Liver (tissue), 9 donors: Measurements from ENCODE around the gene CNTD1. TPM values are rescaled to one million over a fixed set of nuclear protein-coding genes. Genes with fewer than 3 reads are reported as not detected.

ENCODE experiments used
- DNase-seq: peaks from one replicate; pipeline ENCODE4 v3.0.0-alpha.2; 2017; ENCODE audit warnings: low spot score
- H3K27ac ChIP-seq, 2 donors: one replicate each; pipeline ENCODE4 v1.7.0; 2013; ENCODE audit warnings: inconsistent platforms in 2 of 2, low read length in 2 of 2, control low read depth in 1 of 2, low read depth in 1 of 2, mild to moderate bottlenecking in 1 of 2
- H3K27me3 ChIP-seq, 4 donors: one replicate each; pipeline versions ENCODE4 v1.6.1 to v1.7.0; 2013; ENCODE audit warnings: low read length in 3 of 4, inconsistent platforms in 1 of 4, mild to moderate bottlenecking in 1 of 4, moderate library complexity in 1 of 4; ENCODE audit not compliant: control insufficient read depth in 4 of 4, insufficient read depth in 4 of 4
- H3K36me3 ChIP-seq, 4 donors: one replicate each; pipeline versions ENCODE4 v1.6.1 to v1.7.0; 2013; ENCODE audit warnings: low read length in 3 of 4, mild to moderate bottlenecking in 3 of 4, low read depth in 1 of 4, moderate library complexity in 1 of 4; ENCODE audit not compliant: control insufficient read depth in 4 of 4, insufficient read depth in 3 of 4
- H3K4me1 ChIP-seq, 4 donors: one replicate each; pipeline versions ENCODE4 v1.6.1 to v1.7.0; 2013; ENCODE audit warnings: low read length in 3 of 4, mild to moderate bottlenecking in 3 of 4, moderate library complexity in 1 of 4; ENCODE audit not compliant: control insufficient read depth in 4 of 4, insufficient read depth in 4 of 4
- H3K4me3 ChIP-seq, 3 donors: one replicate each; pipeline versions ENCODE4 v1.6.1 to v1.7.0; 2013; ENCODE audit warnings: low read length in 3 of 3, control low read depth in 1 of 3, low read depth in 1 of 3, mild to moderate bottlenecking in 1 of 3
- H3K9ac ChIP-seq, 2 donors: one replicate each; pipeline ENCODE4 v1.7.0; 2013; ENCODE audit warnings: low read length in 2 of 2, mild to moderate bottlenecking in 2 of 2, moderate library complexity in 2 of 2, control low read depth in 1 of 2, low read depth in 1 of 2
- H3K9me3 ChIP-seq, 4 donors: one replicate each; pipeline versions ENCODE4 v1.6.1 to v1.7.0; 2013; ENCODE audit warnings: low read length in 3 of 4; ENCODE audit not compliant: control insufficient read depth in 4 of 4
- ATF3 ChIP-seq: IDR thresholded peaks from 2 replicates; pipeline ENCODE4 v1.6.1; 2016; ENCODE audit warnings: antibody characterized with exemption
- CTCF ChIP-seq: fragments of 150-350 bp; IDR thresholded peaks from 2 replicates; pipeline ENCODE4 v1.5.1; 2017; ENCODE audit warnings: improper control_type of control experiment, low read depth, low read length; ENCODE audit not compliant: missing input control
- EGR1 ChIP-seq, 2 donors: IDR thresholded peaks; 2 replicates each; pipeline ENCODE4 v1.6.1; 2016 to 2018; ENCODE audit warnings: antibody characterized with exemption in 2 of 2, low read depth in 2 of 2
- FOXA1 ChIP-seq: IDR thresholded peaks from 2 replicates; pipeline ENCODE4 v1.6.1; 2016; ENCODE audit warnings: antibody characterized with exemption
- FOXA2 ChIP-seq: IDR thresholded peaks from 2 replicates; pipeline ENCODE4 v1.6.1; 2016; ENCODE audit warnings: antibody characterized with exemption
- GABPA ChIP-seq, 2 donors: IDR thresholded peaks in 1 of 2; conservative IDR thresholded peaks in 1 of 2; 2 replicates each; pipeline ENCODE4 v1.6.1; 2016; ENCODE audit warnings: antibody characterized with exemption in 2 of 2, mild to moderate bottlenecking in 1 of 2, moderate library complexity in 1 of 2
- HNF4A ChIP-seq, 2 donors: conservative IDR thresholded peaks; 2 replicates each; pipeline ENCODE4 v1.6.1; 2016; ENCODE audit warnings: antibody characterized with exemption in 2 of 2, mild to moderate bottlenecking in 2 of 2
- JUND ChIP-seq, 2 donors: IDR thresholded peaks; 2 replicates each; pipeline ENCODE4 v1.6.1; 2016; ENCODE audit warnings: antibody characterized with exemption in 2 of 2
- MAX ChIP-seq: IDR thresholded peaks from 2 replicates; pipeline ENCODE4 v1.6.1; 2016; ENCODE audit warnings: antibody characterized with exemption
- NR2F2 ChIP-seq: IDR thresholded peaks from 2 replicates; pipeline ENCODE4 v1.6.1; 2016; ENCODE audit warnings: antibody characterized with exemption
- RAD21 ChIP-seq, 2 donors: IDR thresholded peaks; 2 replicates each; pipeline ENCODE4 v1.6.1; 2016; ENCODE audit warnings: antibody characterized with exemption in 2 of 2, mild to moderate bottlenecking in 2 of 2
- REST ChIP-seq: IDR thresholded peaks from 2 replicates; pipeline ENCODE4 v1.6.1; 2016; ENCODE audit warnings: antibody characterized with exemption, mild to moderate bottlenecking
- RXRA ChIP-seq, 2 donors: IDR thresholded peaks; 2 replicates each; pipeline ENCODE4 v1.6.1; 2017 to 2018; ENCODE audit warnings: antibody characterized with exemption in 2 of 2, mild to moderate bottlenecking in 1 of 2
- TAF1 ChIP-seq: conservative IDR thresholded peaks from 2 replicates; pipeline ENCODE4 v1.6.1; 2016; ENCODE audit warnings: antibody characterized with exemption, mild to moderate bottlenecking
- YY1 ChIP-seq: IDR thresholded peaks from 2 replicates; pipeline ENCODE4 v1.6.1; 2016; ENCODE audit warnings: antibody characterized with exemption, mild to moderate bottlenecking
- ZBTB33 ChIP-seq: IDR thresholded peaks from 2 replicates; pipeline ENCODE4 v1.6.1; 2016; ENCODE audit warnings: antibody characterized with exemption
- WGBS: extraction: QIAGEN DNeasy Blood & Tissue Kit; methylation state at CpG from one replicate; pipeline ENCODE4 v1.1.7; 2013; 5-methylcytosine and 5-hydroxymethylcytosine counted together
- polyA plus RNA-seq, 2 donors: library from polyadenylated mRNA; stranded (reverse) in 1 of 2; unstranded in 1 of 2; fragments of 200-250 nt in 1 of 2; fragments of >200 nt in 1 of 2; fragmentation: Nextera tagmentation in 1 of 2; extraction: Ambion mirVana in 1 of 2; gene quantifications; one replicate each; pipeline versions ENCODE4 v1.2.1 to v1.2.3, GENCODE V29; 2013 to 2015
- total RNA-seq, 2 donors: library from RNA; depleted of rRNA; stranded (reverse); fragments of >200 nt; gene quantifications; one replicate each; pipeline ENCODE4 v1.2.3, GENCODE V29; 2014
- donor health status: healthy.
- donor health status: healthy.
- donor health status: healthy.
- donor health status: healthy.
- donor health status: healthy.

Gene CNTD1
- total and polyA plus RNA-seq, 4 donors = 0.28 to 0.93 (median 0.89) TPM; not detected in 1

- Histone ChIP-seq H3K4me3 (no peak overlapping the region), H3K9me3 (no peaks in the 10 kb centered on the region), H3K27me3 (no peaks in the 10 kb centered on the region), H3K4me1 (peaks cover 0 to 21% (median 16%) of the 10 kb centered on the region in 4 donors), H3K27ac (no peak overlapping the region), H3K9ac (no peak overlapping the region), H3K36me3 (peaks cover 10 to 33% (median 15%) of the 10 kb centered on the region in 4 donors)
- TF ChIP-seq CTCF (no peak), ZBTB33 (no peak), RAD21 (IDR thresholded peaks at IDR 0.05) (no peak), YY1 (no peak), EGR1 (IDR thresholded peaks at IDR 0.05; ENCODE audit: low read depth in 2 of 2) (no peak), REST (no peak), ATF3 (no peak), MAX (no peak), RXRA (IDR thresholded peaks at IDR 0.05) (no peak), TAF1 (no peak), JUND (IDR thresholded peaks at IDR 0.05) (no peak), HNF4A (conservative IDR thresholded peaks at IDR 0.05) (no peak), FOXA1 (no peak), FOXA2 (no peak)
- WGBS = 79% methylated on average over 9 of the region's 9 CpGs
- no peak for DNase-seq
Measured at GRCh38 chr17:42846594-42847280, 48.1 kb downstream of the CNTD1 start.

GRCh38 chr17:42848093-42848492 is 49.4 kb downstream of the CNTD1 start:
- H3K36me3 ChIP-seq = peaks cover 5 to 21% (median 7%) of the 10 kb centered on the region in 4 donors
- no peak overlapping the region for H3K4me3 ChIP-seq
- DNase-seq = no peak
- TF ChIP-seq GABPA (IDR thresholded peaks at IDR 0.05 in 1 of 2, conservative IDR thresholded peaks at IDR 0.05 in 1 of 2) = no peak
- no peak for TF ChIP-seq FOXA1
- no peak for TF ChIP-seq RAD21 (IDR thresholded peaks at IDR 0.05)
- no peak for TF ChIP-seq NR2F2
- no peak for TF ChIP-seq RXRA (IDR thresholded peaks at IDR 0.05)
- no peak for TF ChIP-seq CTCF
- H3K4me1 ChIP-seq = peaks cover 0 to 21% (median 16%) of the 10 kb centered on the region in 4 donors
- 87% methylated on average over 3 of the region's 3 CpGs for WGBS
- no peaks in the 10 kb centered on the region for H3K9me3 ChIP-seq
- no peaks in the 10 kb centered on the region for H3K27me3 ChIP-seq
- H3K9ac ChIP-seq = no peak overlapping the region
- H3K27ac ChIP-seq = no peak overlapping the region
